A673 (cell line): ENCODE data around the gene SLAMF8. TPM values are rescaled to one million over a fixed set of nuclear protein-coding genes. Genes with fewer than 3 reads are reported as not detected.

ENCODE experiments used
- BruUV-seq: library from RNA; stranded (reverse); fragments of 400-500 nt; replicated peaks from 2 replicates; lab custom pipeline; 2021; lab: Mats Ljungman, UMichigan
- CTCF ChIA-PET: fragments of 300-600 bp; sonication (Branson Sonifier 250); formaldehyde crosslinking; loops from one replicate; lab custom pipeline; 2022; ENCODE audit warnings: antibody characterized with exemption; lab: Charles Lee
- POLR2A ChIA-PET: fragments of 300-600 bp; sonication (Branson Sonifier 250); formaldehyde crosslinking; loops from one replicate; lab custom pipeline; 2022; ENCODE audit warnings: antibody characterized with exemption; ENCODE audit not compliant: low non-redundant PET; lab: Charles Lee
- DNase-seq: peaks from one replicate; pipeline ENCODE4 v3.0.0-alpha.2; 2015; ENCODE audit warnings: low spot score
- H3K27ac ChIP-seq: fragments of 200-600 bp; sonication (generic); 2 replicates; pipeline ENCODE4 v1.5.1; 2016; ENCODE audit warnings: mixed run types, low read depth, mild to moderate bottlenecking, mixed read lengths, antibody characterized with exemption, low read length; ENCODE audit not compliant: poor library complexity, severe bottlenecking
- H3K27me3 ChIP-seq: fragments of 200-600 bp; sonication (generic); replicated peaks from 2 replicates; pipeline ENCODE4 v1.6.1; 2017; ENCODE audit warnings: mixed run types, low read depth, mild to moderate bottlenecking, mixed read lengths, antibody characterized with exemption, low read length; ENCODE audit not compliant: insufficient read depth, poor library complexity
- H3K36me3 ChIP-seq: fragments of 200-600 bp; sonication (generic); 2 replicates; pipeline ENCODE4 v1.6.1; 2016; ENCODE audit warnings: mixed run types, mild to moderate bottlenecking, mixed read lengths, antibody characterized with exemption, low read length; ENCODE audit not compliant: insufficient read depth, poor library complexity, severe bottlenecking
- H3K4me1 ChIP-seq: fragments of 200-600 bp; sonication (generic); 2 replicates; pipeline ENCODE4 v1.6.1; 2017; ENCODE audit warnings: mixed run types, mild to moderate bottlenecking, mixed read lengths, antibody characterized with exemption, low read length; ENCODE audit not compliant: insufficient read depth, poor library complexity, severe bottlenecking
- H3K4me3 ChIP-seq: fragments of 200-600 bp; sonication (generic); 2 replicates; pipeline ENCODE4 v1.5.1; 2016; ENCODE audit warnings: low read depth, mixed run types, mild to moderate bottlenecking, mixed read lengths, low read length; ENCODE audit not compliant: poor library complexity, severe bottlenecking
- H3K9me3 ChIP-seq: fragments of 200-600 bp; sonication (generic); 2 replicates; pipeline ENCODE4 v1.6.1; 2016; ENCODE audit warnings: mixed run types, low read depth, mild to moderate bottlenecking, mixed read lengths, antibody characterized with exemption, low read length; ENCODE audit not compliant: poor library complexity, severe bottlenecking
- EZH2 ChIP-seq: fragments of 200-600 bp; sonication (generic); IDR thresholded peaks from 2 replicates; pipeline ENCODE4 v1.6.1; 2017; ENCODE audit warnings: borderline replicate concordance, low read depth, mild to moderate bottlenecking, mixed read lengths, antibody characterized with exemption, low read length; ENCODE audit not compliant: poor library complexity, severe bottlenecking
- intact Hi-C: fragments of 100-400 bp; cut with micrococcal nuclease; formaldehyde crosslinking; loops from one replicate; pipeline ENCODE4 v1.10.0; 2022; ENCODE audit not compliant: unreplicated experiment
- total RNA-seq: library from RNA; stranded (reverse); gene quantifications from 2 replicates; pipeline ENCODE4 v1.2.3, GENCODE V29; 2021
- TF ChIP-seq, protein P1 (sequence below): fragments of 300-800, 200-600 bp; sonication (generic); conservative IDR thresholded peaks from 2 replicates; pipeline ENCODE4 v1.5.1; 2017; ENCODE audit warnings: low read depth, mild to moderate bottlenecking, antibody characterized with exemption, low read length, moderate library complexity, mixed read lengths

Gene SLAMF8
- total RNA-seq, 1 experiment from 2014 or later: not detected

DNA sequence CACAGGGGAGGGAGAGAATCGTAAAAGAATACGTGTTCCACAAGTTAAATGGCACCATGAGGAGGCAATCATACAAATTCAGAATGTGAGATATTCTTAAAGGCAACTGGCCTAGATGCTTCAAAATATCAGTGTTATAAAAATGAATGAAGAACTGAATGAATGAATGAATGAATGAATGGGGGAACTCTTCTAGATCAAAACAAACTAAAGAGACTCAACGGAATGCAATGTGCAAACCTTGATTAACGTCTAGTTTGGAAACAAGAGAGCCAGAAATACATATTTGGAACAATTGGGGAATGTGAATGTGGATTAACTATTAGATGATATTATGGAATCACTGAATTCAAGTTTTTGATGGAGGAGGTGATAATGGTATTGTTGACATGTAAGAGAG lies 56.5 kb downstream of the SLAMF8 start:
- Histone ChIP-seq H3K4me1 (peaks cover 18% of the 10 kb centered on the region), H3K36me3 (no peaks in the 10 kb centered on the region), H3K27ac (no peak overlapping the region), H3K4me3 (no peak overlapping the region), H3K9me3 (no peaks in the 10 kb centered on the region), H3K27me3 (no peaks in the 10 kb centered on the region)
- no TSS peak for BruUV-seq
- POLR2A ChIA-PET: no interaction called here
- DNase-seq: no peak
- CTCF ChIA-PET: no interaction called here
- TF ChIP-seq EZH2: no peak
- TF ChIP-seq, protein P1, sequence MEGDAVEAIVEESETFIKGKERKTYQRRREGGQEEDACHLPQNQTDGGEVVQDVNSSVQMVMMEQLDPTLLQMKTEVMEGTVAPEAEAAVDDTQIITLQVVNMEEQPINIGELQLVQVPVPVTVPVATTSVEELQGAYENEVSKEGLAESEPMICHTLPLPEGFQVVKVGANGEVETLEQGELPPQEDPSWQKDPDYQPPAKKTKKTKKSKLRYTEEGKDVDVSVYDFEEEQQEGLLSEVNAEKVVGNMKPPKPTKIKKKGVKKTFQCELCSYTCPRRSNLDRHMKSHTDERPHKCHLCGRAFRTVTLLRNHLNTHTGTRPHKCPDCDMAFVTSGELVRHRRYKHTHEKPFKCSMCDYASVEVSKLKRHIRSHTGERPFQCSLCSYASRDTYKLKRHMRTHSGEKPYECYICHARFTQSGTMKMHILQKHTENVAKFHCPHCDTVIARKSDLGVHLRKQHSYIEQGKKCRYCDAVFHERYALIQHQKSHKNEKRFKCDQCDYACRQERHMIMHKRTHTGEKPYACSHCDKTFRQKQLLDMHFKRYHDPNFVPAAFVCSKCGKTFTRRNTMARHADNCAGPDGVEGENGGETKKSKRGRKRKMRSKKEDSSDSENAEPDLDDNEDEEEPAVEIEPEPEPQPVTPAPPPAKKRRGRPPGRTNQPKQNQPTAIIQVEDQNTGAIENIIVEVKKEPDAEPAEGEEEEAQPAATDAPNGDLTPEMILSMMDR: no peak
- intact Hi-C loops: no loop called here

DNA sequence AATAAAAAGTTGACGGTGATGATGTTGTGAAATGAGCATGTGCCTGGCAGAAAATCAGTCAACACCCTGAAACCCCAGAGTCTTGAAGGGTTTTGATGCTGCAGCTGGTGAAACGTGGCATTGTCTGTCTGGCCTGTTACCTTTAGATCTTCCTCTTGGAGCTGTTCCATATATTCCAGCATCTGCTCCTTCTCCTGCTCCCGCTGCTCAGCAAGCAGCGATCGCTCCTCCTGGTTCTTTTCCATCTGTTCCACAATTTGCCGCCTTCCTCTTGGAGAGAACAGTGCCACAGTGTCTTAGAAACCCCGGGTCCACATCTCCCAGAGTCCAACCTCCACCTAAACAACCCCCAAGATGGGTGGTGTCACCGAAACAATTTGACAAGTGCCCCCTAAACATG lies 57.6 kb downstream of the SLAMF8 start:
- DNase-seq: no peak
- Histone ChIP-seq H3K27me3 (no peaks in the 10 kb centered on the region), H3K4me1 (peaks cover 28% of the 10 kb centered on the region), H3K9me3 (no peaks in the 10 kb centered on the region), H3K36me3 (no peaks in the 10 kb centered on the region), H3K4me3 (no peak overlapping the region), H3K27ac (no peak overlapping the region)
- CTCF ChIA-PET: no interaction called here
- no TSS peak for BruUV-seq
- intact Hi-C loops: no loop called here
- no peak for TF ChIP-seq EZH2
- TF ChIP-seq, protein P1: no peak
- POLR2A ChIA-PET: no interaction called here

Other genes starting within 250 kb of the SLAMF8 start
- not detected in 2 replicates for gene APCS, start 239.0 kb upstream of the SLAMF8 start, total RNA-seq
- gene CRP, start 112.3 kb upstream of the SLAMF8 start, total RNA-seq: not detected in 2 replicates
- gene DUSP23, start 45.9 kb upstream of the SLAMF8 start, total RNA-seq: 27.9 and 31.0 TPM in 2 replicates
- 0.15 TPM in 1 of 2 replicates, not detected in the other for gene FCRL6, start 24.5 kb upstream of the SLAMF8 start, total RNA-seq
- gene VSIG8, start 35.8 kb downstream of the SLAMF8 start, total RNA-seq: not detected in 2 replicates
- 1.5 and 3.6 TPM in 2 replicates for gene CFAP45, start 73.3 kb downstream of the SLAMF8 start, total RNA-seq
- gene TAGLN2, start 98.6 kb downstream of the SLAMF8 start, total RNA-seq: 155 and 198 TPM in 2 replicates
- gene IGSF9, start 118.7 kb downstream of the SLAMF8 start, total RNA-seq: 6.5 and 7.1 TPM in 2 replicates
- gene SLAMF9, start 127.4 kb downstream of the SLAMF8 start, total RNA-seq: not detected in 2 replicates
- 4.6 and 5.3 TPM in 2 replicates for gene PIGM, start 205.1 kb downstream of the SLAMF8 start, total RNA-seq
- not detected in 2 replicates for gene KCNJ10, start 243.3 kb downstream of the SLAMF8 start, total RNA-seq